D721Med (cell line): ENCODE data around the gene OTUB2.

Source experiments
- DNase-seq: peaks from one replicate; pipeline ENCODE4 v3.0.0; 2011; ENCODE audit warnings: low spot score; ENCODE audit not compliant: insufficient read length
- FAIRE-seq: peaks from 2 replicates; lab custom pipeline; 2011; peaks lifted over from hg19 to GRCh38; lab: Jason Lieb, UNC
- CTCF ChIP-seq: IDR thresholded peaks from 2 replicates; pipeline ENCODE4 v1.5.1; 2012; ENCODE audit warnings: mild to moderate bottlenecking, control low read depth; ENCODE audit not compliant: insufficient read depth; ENCODE audit errors: missing control alignments

Gene OTUB2

GRCh38 chr14:94097091-94097490 lies 71.0 kb downstream of the OTUB2 start:
- DNase-seq (no peak), FAIRE-seq (no peak)
- no peak for TF ChIP-seq CTCF
